DOHH2 (cell line): ENCODE data around the gene MAN1C1.
A peak's percentile ranks its signal among the peaks of the same experiment; 100 is the strongest.

Experiments
- H3F3A ChIP-seq: fragments of 200-600 bp; sonication (generic), shearing (Covaris generic); 2 replicates; pipeline ENCODE4 v1.6.0; 2016; ENCODE audit warnings: antibody characterized with exemption, mild to moderate bottlenecking; ENCODE audit not compliant: control insufficient read depth, insufficient read depth
- H3K27ac ChIP-seq: fragments of 200-600 bp; sonication (generic); 2 replicates; pipeline ENCODE4 v1.5.1; 2014; ENCODE audit warnings: low read depth, mild to moderate bottlenecking, low read length, moderate library complexity
- H3K27me3 ChIP-seq: fragments of 200-600 bp; sonication (generic); 2 replicates; pipeline ENCODE4 v1.6.1; 2014; ENCODE audit warnings: mild to moderate bottlenecking, low read length, mixed read lengths; ENCODE audit not compliant: control insufficient read depth
- H3K36me3 ChIP-seq: fragments of 200-600 bp; sonication (generic); 2 replicates; pipeline ENCODE4 v1.6.1; 2014; ENCODE audit warnings: mild to moderate bottlenecking, low read length, moderate library complexity, mixed read lengths; ENCODE audit not compliant: control insufficient read depth
- H3K4me1 ChIP-seq: fragments of 200-600 bp; sonication (generic); 2 replicates; pipeline ENCODE4 v1.6.1; 2014; ENCODE audit warnings: mild to moderate bottlenecking, low read length, mixed read lengths; ENCODE audit not compliant: control insufficient read depth
- H3K4me2 ChIP-seq: fragments of 200-600 bp; sonication (generic); 2 replicates; pipeline ENCODE4 v1.6.0; 2014; ENCODE audit warnings: mild to moderate bottlenecking, low read length, moderate library complexity
- H3K4me3 ChIP-seq: fragments of 200-600 bp; sonication (generic); 2 replicates; pipeline ENCODE4 v1.5.1; 2014; ENCODE audit warnings: mild to moderate bottlenecking, low read length, mixed read lengths
- H3K79me2 ChIP-seq: fragments of 200-600 bp; sonication (generic); 2 replicates; pipeline ENCODE4 v1.6.1; 2014; ENCODE audit warnings: mild to moderate bottlenecking, low read length, mixed read lengths; ENCODE audit not compliant: control insufficient read depth
- H3K9me2 ChIP-seq: fragments of 200-600 bp; sonication (generic); replicated peaks from 2 replicates; pipeline ENCODE4 v1.6.1; 2014; ENCODE audit warnings: mild to moderate bottlenecking, low read length, mixed read lengths; ENCODE audit not compliant: control insufficient read depth
- H3K9me3 ChIP-seq: fragments of 200-600 bp; sonication (generic); 2 replicates; pipeline ENCODE4 v1.6.1; 2014; ENCODE audit warnings: antibody characterized with exemption, low read length, mixed read lengths; ENCODE audit not compliant: control insufficient read depth, insufficient read depth
- H4K20me1 ChIP-seq: fragments of 200-600 bp; sonication (generic); 2 replicates; pipeline ENCODE4 v1.6.0; 2014; ENCODE audit warnings: low read depth, mild to moderate bottlenecking, antibody characterized with exemption, low read length, moderate library complexity; ENCODE audit not compliant: control insufficient read depth, insufficient read depth
- EZH2phosphoT487 ChIP-seq: fragments of 200-600 bp; sonication (generic); IDR thresholded peaks from 2 replicates; pipeline ENCODE4 v1.6.1; 2017; ENCODE audit warnings: borderline replicate concordance, mild to moderate bottlenecking, antibody characterized with exemption, low read length, moderate library complexity, mixed read lengths
- TF ChIP-seq, protein P1 (sequence below): fragments of 200-600 bp; sonication (generic); IDR thresholded peaks from one replicate; pipeline ENCODE4 v1.5.1; 2014; ENCODE audit warnings: antibody characterized with exemption, mild to moderate bottlenecking, low read depth, low read length; ENCODE audit not compliant: poor library complexity, severe bottlenecking

Gene MAN1C1

DNA sequence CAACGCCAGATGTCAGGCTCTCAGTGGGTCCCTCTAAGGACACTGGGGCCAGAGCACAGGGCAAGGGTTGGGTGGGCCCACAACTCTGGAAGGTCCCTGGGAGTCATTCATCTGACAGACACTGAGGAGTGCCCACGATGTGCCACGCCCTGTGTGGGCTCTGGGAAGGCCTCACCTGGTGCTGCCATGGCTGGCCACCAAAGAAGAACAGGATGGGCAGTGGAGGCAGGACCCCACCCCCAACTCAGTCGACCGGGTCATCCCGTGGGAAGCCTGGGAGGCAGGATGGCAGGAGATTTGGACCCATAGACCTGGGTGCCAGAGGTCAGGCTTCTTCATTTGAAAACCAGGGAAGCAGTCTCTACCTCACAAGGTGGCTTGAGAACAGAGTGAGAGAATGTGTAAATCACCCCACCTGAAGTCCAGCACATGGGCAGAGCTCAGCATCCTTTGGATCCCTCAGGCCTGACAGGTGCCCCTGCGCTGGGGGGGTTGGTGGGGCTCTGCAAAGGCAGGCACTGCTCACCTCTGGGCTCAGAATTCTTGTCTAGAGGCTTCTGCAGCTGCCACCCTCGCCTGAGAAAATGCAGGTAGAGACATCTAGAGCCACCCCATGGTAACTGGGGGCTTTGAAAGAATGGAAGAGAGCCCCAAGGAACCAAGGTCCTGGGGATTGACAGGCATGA lies 182.2 kb downstream of the MAN1C1 start:
- TF ChIP-seq EZH2phosphoT487 = no peak
- TF ChIP-seq, protein P1, sequence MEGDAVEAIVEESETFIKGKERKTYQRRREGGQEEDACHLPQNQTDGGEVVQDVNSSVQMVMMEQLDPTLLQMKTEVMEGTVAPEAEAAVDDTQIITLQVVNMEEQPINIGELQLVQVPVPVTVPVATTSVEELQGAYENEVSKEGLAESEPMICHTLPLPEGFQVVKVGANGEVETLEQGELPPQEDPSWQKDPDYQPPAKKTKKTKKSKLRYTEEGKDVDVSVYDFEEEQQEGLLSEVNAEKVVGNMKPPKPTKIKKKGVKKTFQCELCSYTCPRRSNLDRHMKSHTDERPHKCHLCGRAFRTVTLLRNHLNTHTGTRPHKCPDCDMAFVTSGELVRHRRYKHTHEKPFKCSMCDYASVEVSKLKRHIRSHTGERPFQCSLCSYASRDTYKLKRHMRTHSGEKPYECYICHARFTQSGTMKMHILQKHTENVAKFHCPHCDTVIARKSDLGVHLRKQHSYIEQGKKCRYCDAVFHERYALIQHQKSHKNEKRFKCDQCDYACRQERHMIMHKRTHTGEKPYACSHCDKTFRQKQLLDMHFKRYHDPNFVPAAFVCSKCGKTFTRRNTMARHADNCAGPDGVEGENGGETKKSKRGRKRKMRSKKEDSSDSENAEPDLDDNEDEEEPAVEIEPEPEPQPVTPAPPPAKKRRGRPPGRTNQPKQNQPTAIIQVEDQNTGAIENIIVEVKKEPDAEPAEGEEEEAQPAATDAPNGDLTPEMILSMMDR = no peak
- H3F3A ChIP-seq = peaks cover 4% of the 10 kb centered on the region; the same call in 1 of the 2 replicates
- H3K27me3 ChIP-seq = peaks cover 5% of the 10 kb centered on the region
- H3K36me3 ChIP-seq = no peaks in the 10 kb centered on the region
- no peaks in the 10 kb centered on the region for H3K9me3 ChIP-seq
- H3K4me3 ChIP-seq = no peak overlapping the region
- no peak overlapping the region for H3K27ac ChIP-seq
- H3K9me2 ChIP-seq = no peaks in the 10 kb centered on the region
- 0 out of 2 replicates have a peak, but pooled peaks cover 3% of the 10 kb centered on the region for H4K20me1 ChIP-seq
- no peaks in the 10 kb centered on the region for H3K79me2 ChIP-seq
- H3K4me2 ChIP-seq = no peak overlapping the region
- H3K4me1 ChIP-seq = peaks cover 44% of the 10 kb centered on the region

DNA sequence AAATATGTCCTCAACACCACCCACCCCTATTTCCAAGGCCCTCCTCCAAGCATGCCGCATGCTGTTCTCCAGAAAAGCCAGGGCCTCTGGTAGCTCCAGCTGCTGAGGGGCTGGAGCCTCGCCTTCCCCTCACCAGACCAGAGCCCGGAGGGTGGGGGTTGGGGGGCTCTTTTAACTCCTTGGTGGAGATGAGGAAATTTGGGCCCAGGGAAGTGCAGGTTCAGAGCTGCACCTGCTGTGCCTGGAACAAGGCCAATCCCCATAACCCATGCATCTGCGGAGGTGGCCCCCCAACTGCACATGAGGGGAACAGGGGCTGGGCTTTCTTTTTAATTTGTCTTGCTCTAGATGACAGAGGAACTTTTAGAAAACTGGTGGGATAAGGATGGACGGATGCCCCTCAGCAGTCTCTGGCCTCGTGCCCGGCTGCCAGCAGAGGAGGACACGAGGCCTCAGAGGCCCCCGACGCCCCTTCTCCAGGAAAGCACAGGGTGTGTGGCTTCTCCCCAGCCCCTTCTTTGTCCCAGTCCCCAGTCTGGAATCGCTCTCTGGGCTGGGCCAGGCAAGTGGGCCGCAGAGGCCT lies 182.9 kb downstream of the MAN1C1 start:
- Histone ChIP-seq H3K4me2 (peak overlapping the region; percentile 65), H3K4me1 (peaks cover 44% of the 10 kb centered on the region), H3K27ac (no peak overlapping the region), H3K79me2 (no peaks in the 10 kb centered on the region), H3K4me3 (peak overlapping the region; percentile 61), H4K20me1 (0 out of 2 replicates have a peak, but pooled peaks cover 3% of the 10 kb centered on the region), H3K9me2 (no peaks in the 10 kb centered on the region), H3F3A (peaks cover 4% of the 10 kb centered on the region; the same call in 1 of the 2 replicates), H3K27me3 (peaks cover 5% of the 10 kb centered on the region), H3K9me3 (no peaks in the 10 kb centered on the region), H3K36me3 (no peaks in the 10 kb centered on the region)
- TF ChIP-seq EZH2phosphoT487 = no peak
- TF ChIP-seq, protein P1 = no peak

DNA sequence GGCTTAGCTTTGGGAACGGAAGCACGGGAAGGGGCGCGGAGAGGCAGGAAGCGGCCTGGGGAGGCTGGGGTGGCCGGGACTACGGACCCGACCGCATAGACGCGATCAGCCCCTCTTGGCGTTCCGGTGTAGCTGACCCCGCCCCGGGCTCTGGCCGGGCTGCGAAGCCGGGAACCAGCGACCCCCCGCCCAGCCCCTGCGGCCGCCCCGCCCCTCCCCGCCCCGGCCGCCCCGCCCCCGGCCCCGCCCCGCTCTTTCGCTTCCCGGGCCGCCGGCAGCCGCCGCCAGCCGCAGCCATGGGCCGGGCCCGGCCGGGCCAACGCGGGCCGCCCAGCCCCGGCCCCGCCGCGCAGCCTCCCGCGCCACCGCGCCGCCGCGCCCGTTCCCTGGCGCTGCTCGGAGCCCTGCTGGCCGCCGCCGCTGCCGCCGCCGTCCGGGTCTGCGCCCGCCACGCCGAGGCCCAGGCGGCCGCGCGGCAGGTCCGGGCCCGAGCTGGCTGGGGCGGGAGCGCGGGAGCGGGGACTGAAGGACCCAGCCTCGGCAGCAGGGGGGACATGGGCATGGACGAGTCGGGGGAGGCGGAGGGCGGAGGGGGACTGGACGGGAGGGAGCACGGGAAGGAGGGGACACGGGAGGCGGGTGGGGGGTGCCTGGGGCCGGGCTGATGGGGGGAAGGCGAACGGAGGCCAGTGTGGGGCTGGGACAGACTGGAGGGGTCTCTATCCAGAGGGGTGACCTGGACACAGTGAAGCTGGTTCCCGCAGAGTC lies 183.5 kb downstream of the MAN1C1 start, which contains the start of gene SELENON:
Gene SELENON, plus strand, starts transcription at position 259 of the 768 bp plus-strand sequence. Its CDS starts 38 bp downstream, at position 297.
- Histone ChIP-seq H3K36me3 (no peaks in the 10 kb centered on the region), H3K27me3 (peaks cover 5% of the 10 kb centered on the region), H3K79me2 (no peaks in the 10 kb centered on the region), H3F3A (peaks cover 4% of the 10 kb centered on the region; the same call in 1 of the 2 replicates), H3K4me1 (peaks cover 44% of the 10 kb centered on the region), H3K27ac (no peak within 1 kb of the TSS), H3K4me3 (peak within 1 kb of the TSS; percentile 73), H3K9me3 (no peaks in the 10 kb centered on the region), H3K9me2 (no peaks in the 10 kb centered on the region), H4K20me1 (0 out of 2 replicates have a peak, but pooled peaks cover 4% of the 10 kb centered on the region), H3K4me2 (peak within 1 kb of the TSS; percentile 86)
- TF ChIP-seq, protein P1 = no peak
- no peak for TF ChIP-seq EZH2phosphoT487
